Measurements from ENCODE around the gene SBSN. TPM values are rescaled to one million over a fixed set of nuclear protein-coding genes. Genes with fewer than 3 reads are reported as not detected.

SBSN gene
- total RNA-seq, 1 donor: 4.7 TPM

DNA sequence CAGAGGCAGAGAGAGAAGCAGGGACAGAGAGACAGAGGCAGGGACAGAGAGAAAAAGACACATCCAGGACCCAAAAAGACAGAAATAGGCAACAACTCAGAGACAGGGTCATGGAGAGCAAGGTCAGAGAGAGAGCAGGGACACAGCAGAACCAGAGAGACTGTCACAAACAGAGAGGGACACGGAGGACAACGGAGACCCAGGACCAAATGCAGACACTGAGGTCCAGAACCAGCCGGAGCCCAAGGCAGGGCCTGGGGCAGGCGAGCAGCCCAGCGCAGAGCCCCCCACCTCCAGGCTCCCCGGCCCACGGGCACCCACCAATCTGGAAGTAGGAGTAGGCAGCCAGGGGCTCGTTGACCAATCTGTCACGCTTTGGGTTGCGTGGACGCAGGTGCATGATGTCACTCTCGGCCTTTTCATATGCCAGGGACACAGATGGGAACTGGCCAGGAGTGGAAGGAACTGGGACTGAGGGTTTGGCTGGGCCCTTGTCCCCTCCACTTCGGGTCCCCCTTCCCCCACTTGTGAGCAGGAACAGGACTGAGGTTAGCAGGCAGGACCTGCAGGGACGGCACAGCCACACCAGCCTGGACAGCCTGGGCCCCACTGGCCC, 25.4 kb upstream of the SBSN start:
- peak; percentile 68 for DNase-seq (ENCODE audit: insufficient read length, low spot score, missing footprints)
- no peak overlapping the region for H3K4me3 ChIP-seq (ENCODE audit: insufficient read depth, low read length)
- H3K36me3 ChIP-seq (ENCODE audit: insufficient read depth, low read length): no peaks in the 10 kb centered on the region
- H3K4me1 ChIP-seq (ENCODE audit: insufficient read depth, low read length): no peaks in the 10 kb centered on the region
- H3K27ac ChIP-seq (ENCODE audit: low read depth, low read length): no peak overlapping the region
- peaks cover 10% of the 10 kb centered on the region for H3K27me3 ChIP-seq (ENCODE audit: insufficient read depth, low read length)
- H3K4me2 ChIP-seq (ENCODE audit: insufficient read depth, low read length): no peak overlapping the region
- no peak overlapping the region for H2AFZ ChIP-seq (ENCODE audit: low read length)
- H3K79me2 ChIP-seq (ENCODE audit: insufficient read depth, low read length): no peaks in the 10 kb centered on the region
- TF ChIP-seq CTCF (IDR thresholded peaks at IDR 0.05; ENCODE audit: extremely low read depth, low read depth, low read length): no peak
- H4K20me1 ChIP-seq (ENCODE audit: insufficient read depth, low read length): peaks cover 3% of the 10 kb centered on the region
- no peaks in the 10 kb centered on the region for H3K9me3 ChIP-seq (ENCODE audit: low read depth, low read length)

- H3K4me1 ChIP-seq (ENCODE audit: insufficient read depth, low read length): no peaks in the 10 kb centered on the region
- H4K20me1 ChIP-seq (ENCODE audit: insufficient read depth, low read length): peaks cover 3% of the 10 kb centered on the region
- H3K4me3 ChIP-seq (ENCODE audit: insufficient read depth, low read length): no peak overlapping the region
- no peak overlapping the region for H3K4me2 ChIP-seq (ENCODE audit: insufficient read depth, low read length)
- no peaks in the 10 kb centered on the region for H3K9me3 ChIP-seq (ENCODE audit: low read depth, low read length)
- H3K27ac ChIP-seq (ENCODE audit: low read depth, low read length): no peak overlapping the region
- DNase-seq (ENCODE audit: insufficient read length, low spot score, missing footprints): peak; percentile 62
- H2AFZ ChIP-seq (ENCODE audit: low read length): no peak overlapping the region
- H3K27me3 ChIP-seq (ENCODE audit: insufficient read depth, low read length): peaks cover 4% of the 10 kb centered on the region
- H3K79me2 ChIP-seq (ENCODE audit: insufficient read depth, low read length): no peaks in the 10 kb centered on the region
- H3K36me3 ChIP-seq (ENCODE audit: insufficient read depth, low read length): no peaks in the 10 kb centered on the region
- TF ChIP-seq CTCF (IDR thresholded peaks at IDR 0.05; ENCODE audit: extremely low read depth, low read depth, low read length): no peak
Measured at GRCh38 chr19:35552534-35553384, 24.6 kb upstream of the SBSN start.

GRCh38 chr19:35551091-35551810, 23.1 kb upstream of the SBSN start:
- TF ChIP-seq CTCF (IDR thresholded peaks at IDR 0.05; ENCODE audit: extremely low read depth, low read depth, low read length): no peak

More at GRCh38 chr19:35551091-35551810, 23.1 kb upstream of the SBSN start:
- Histone ChIP-seq H3K27me3 (ENCODE audit: insufficient read depth, low read length) (no peaks in the 10 kb centered on the region), H3K79me2 (ENCODE audit: insufficient read depth, low read length) (peaks cover 12% of the 10 kb centered on the region), H4K20me1 (ENCODE audit: insufficient read depth, low read length) (peaks cover 7% of the 10 kb centered on the region), H3K9me3 (ENCODE audit: low read depth, low read length) (no peaks in the 10 kb centered on the region), H3K27ac (ENCODE audit: low read depth, low read length) (no peak overlapping the region), H3K36me3 (ENCODE audit: insufficient read depth, low read length) (peaks cover 6% of the 10 kb centered on the region), H2AFZ (ENCODE audit: low read length) (no peak overlapping the region), H3K4me1 (ENCODE audit: insufficient read depth, low read length) (peaks cover 5% of the 10 kb centered on the region), H3K4me2 (ENCODE audit: insufficient read depth, low read length) (no peak overlapping the region), H3K4me3 (ENCODE audit: insufficient read depth, low read length) (no peak overlapping the region)
- DNase-seq (ENCODE audit: insufficient read length, low spot score, missing footprints): peak; percentile 52

Measured in osteoblast (primary cell).